Lower leg skin (tissue), 4 donors: ENCODE measurements around the gene ZC3H10. TPM values are rescaled to one million over a fixed set of nuclear protein-coding genes. Genes with fewer than 3 reads are reported as not detected.

Experiments
- DNase-seq, 2 donors: peaks; one replicate each; pipeline ENCODE4 v3.0.0-alpha.2; 2019; ENCODE audit warnings: low spot score in 2 of 2
- H3K4me3 ChIP-seq: fragments of 200-600 bp; sonication (generic); 2 replicates; pipeline ENCODE4 v1.5.1; 2017; ENCODE audit warnings: mild to moderate bottlenecking, low read depth; ENCODE audit not compliant: poor library complexity, severe bottlenecking
- CTCF ChIP-seq, 3 donors: fragments of 450-650 bp; IDR thresholded peaks; one replicate each; pipeline ENCODE4 v1.5.1; 2016; ENCODE audit warnings: antibody characterized with exemption in 3 of 3, mild to moderate bottlenecking in 3 of 3, moderate library complexity in 2 of 3
- POLR2A ChIP-seq, 2 donors: fragments of 450-650 bp; IDR thresholded peaks; one replicate each; pipeline ENCODE4 v1.6.1; 2016 to 2017; ENCODE audit warnings: antibody characterized with exemption in 2 of 2, mild to moderate bottlenecking in 1 of 2, moderate library complexity in 1 of 2
- WGBS, 2 donors: methylation state at CpG; one replicate each; pipeline ENCODE4 v1.1.5; 2018; 5-methylcytosine and 5-hydroxymethylcytosine counted together
- intact Hi-C: fragments of 100-400 bp; cut with DNase I; formaldehyde crosslinking; loops from one replicate; pipeline ENCODE4 v1.15.0; 2023; ENCODE audit warnings: low total_unique reads
- total RNA-seq, 4 donors: library from RNA; depleted of rRNA; stranded (reverse); fragments of >200 nt; gene quantifications; one replicate each; pipeline ENCODE4 v1.1.0, GENCODE V29; 2016

The ZC3H10 gene
- total RNA-seq, 4 donors from 2014 or later: 3.4 to 4.4 (median 3.7) TPM

DNA sequence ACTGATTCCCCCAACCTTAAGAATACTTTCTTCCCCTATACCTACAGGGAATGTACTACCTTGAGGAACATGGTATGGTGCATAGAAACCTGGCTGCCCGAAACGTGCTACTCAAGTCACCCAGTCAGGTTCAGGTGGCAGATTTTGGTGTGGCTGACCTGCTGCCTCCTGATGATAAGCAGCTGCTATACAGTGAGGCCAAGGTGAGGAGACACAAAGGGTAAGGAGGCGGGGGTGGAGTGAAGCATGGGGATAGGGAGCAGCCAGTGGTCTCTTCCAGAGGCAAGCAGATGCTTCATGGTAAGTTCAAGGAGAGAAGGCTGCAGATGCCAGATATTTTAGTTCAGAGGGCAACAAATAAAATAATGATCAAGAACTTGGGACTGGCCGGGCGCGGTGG lies 20.3 kb upstream of the ZC3H10 start:
- WGBS, 2 donors: 89 to 91% methylated on average over 6 of the region's 6 CpGs
- DNase-seq: no peak
- no peak overlapping the region for H3K4me3 ChIP-seq
- TF ChIP-seq CTCF (IDR thresholded peaks at IDR 0.05) (no peak), POLR2A (IDR thresholded peaks at IDR 0.05) (no peak)
- intact Hi-C loops: no loop called here

GRCh38 chr12:56098592-56098991 lies 19.5 kb upstream of the ZC3H10 start:
- intact Hi-C loops: no loop called here
- TF ChIP-seq CTCF (IDR thresholded peaks at IDR 0.05): no peak
- no peak for TF ChIP-seq POLR2A (IDR thresholded peaks at IDR 0.05)
- 79 to 84% methylated on average over 3 of the region's 3 CpGs for WGBS, 2 donors
- H3K4me3 ChIP-seq: no peak overlapping the region
- no peak for DNase-seq

GRCh38 chr12:56099787-56100186 lies 18.3 kb upstream of the ZC3H10 start:
- no peak for TF ChIP-seq POLR2A (IDR thresholded peaks at IDR 0.05)
- no peak for TF ChIP-seq CTCF (IDR thresholded peaks at IDR 0.05)
- H3K4me3 ChIP-seq: no peak overlapping the region
- DNase-seq: no peak
- intact Hi-C loops: no loop called here
- 54 to 65% methylated on average over 4 of the region's 4 CpGs for WGBS, 2 donors

DNA sequence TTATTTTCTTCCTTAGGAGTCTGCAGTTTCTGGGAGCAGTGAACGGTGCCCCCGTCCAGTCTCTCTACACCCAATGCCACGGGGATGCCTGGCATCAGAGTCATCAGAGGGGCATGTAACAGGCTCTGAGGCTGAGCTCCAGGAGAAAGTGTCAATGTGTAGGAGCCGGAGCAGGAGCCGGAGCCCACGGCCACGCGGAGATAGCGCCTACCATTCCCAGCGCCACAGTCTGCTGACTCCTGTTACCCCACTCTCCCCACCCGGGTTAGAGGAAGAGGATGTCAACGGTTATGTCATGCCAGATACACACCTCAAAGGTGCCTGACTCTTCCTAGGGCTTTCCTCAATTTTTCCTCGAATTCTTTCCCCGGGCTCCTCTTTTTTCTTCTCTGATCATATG lies 17.0 kb upstream of the ZC3H10 start:
- WGBS, 2 donors: 81 to 86% methylated on average over 14 of the region's 14 CpGs
- no peak for DNase-seq
- H3K4me3 ChIP-seq: no peak overlapping the region
- intact Hi-C loops: no loop called here
- TF ChIP-seq CTCF (IDR thresholded peaks at IDR 0.05) (no peak), POLR2A (IDR thresholded peaks at IDR 0.05) (no peak)

DNA sequence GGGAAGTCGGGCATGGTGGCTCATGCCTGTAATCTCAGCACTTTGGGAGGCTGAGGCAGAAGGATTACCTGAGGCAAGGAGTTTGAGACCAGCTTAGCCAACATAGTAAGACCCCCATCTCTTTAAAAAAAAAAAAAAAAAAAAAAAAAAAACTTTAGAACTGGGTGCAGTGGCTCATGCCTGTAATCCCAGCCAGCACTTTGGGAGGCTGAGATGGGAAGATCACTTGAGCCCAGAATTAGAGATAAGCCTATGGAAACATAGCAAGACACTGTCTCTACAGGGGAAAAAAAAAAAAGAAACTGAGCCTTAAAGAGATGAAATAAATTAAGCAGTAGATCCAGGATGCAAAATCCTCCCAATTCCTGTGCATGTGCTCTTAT lies 15.4 kb upstream of the ZC3H10 start:
- H3K4me3 ChIP-seq: no peak overlapping the region
- 72 to 77% methylated on average over 1 of the region's 1 CpG for WGBS, 2 donors
- no peak for TF ChIP-seq CTCF (IDR thresholded peaks at IDR 0.05)
- no peak for TF ChIP-seq POLR2A (IDR thresholded peaks at IDR 0.05)
- DNase-seq: no peak
- intact Hi-C loops: no loop called here

DNA sequence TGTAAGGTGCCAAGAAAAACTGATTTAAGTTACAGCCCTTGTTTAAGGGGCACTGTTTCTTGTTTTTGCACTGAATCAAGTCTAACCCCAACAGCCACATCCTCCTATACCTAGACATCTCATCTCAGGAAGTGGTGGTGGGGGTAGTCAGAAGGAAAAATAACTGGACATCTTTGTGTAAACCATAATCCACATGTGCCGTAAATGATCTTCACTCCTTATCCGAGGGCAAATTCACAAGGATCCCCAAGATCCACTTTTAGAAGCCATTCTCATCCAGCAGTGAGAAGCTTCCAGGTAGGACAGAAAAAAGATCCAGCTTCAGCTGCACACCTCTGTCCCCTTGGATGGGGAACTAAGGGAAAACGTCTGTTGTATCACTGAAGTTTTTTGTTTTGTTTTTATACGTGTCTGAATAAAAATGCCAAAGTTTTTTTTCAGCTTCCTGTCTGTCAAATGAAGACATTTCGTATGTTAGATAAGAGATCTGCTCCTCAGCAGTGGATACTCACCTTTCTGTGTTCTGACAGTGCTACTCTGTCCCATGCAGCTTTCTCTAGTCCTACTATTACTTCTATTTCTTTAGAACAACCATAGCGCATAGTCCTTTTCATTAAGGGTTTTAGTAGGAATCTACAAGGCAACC lies 14.9 kb upstream of the ZC3H10 start:
- no peak overlapping the region for H3K4me3 ChIP-seq
- DNase-seq: no peak
- 44 to 47% methylated on average over 6 of the region's 6 CpGs for WGBS, 2 donors
- TF ChIP-seq CTCF (IDR thresholded peaks at IDR 0.05) (no peak), POLR2A (IDR thresholded peaks at IDR 0.05) (no peak)
- intact Hi-C loops: no loop called here
